BJ (cell line): Measurements from ENCODE around the gene NAP1L1. TPM values are rescaled to one million over a fixed set of nuclear protein-coding genes. Genes with fewer than 3 reads are reported as not detected.

Experiments used
- CTCF ChIA-PET: fragments of 350-600 bp; formaldehyde crosslinking; extraction: SDS; loops from one replicate; lab custom pipeline; 2021; ENCODE audit warnings: antibody characterized with exemption, inconsistent platforms; lab: Yijun Ruan, JAX
- POLR2A ChIA-PET: fragments of 300-600 bp; sonication (Branson Sonifier 250); formaldehyde crosslinking; extraction: SDS; loops from one replicate; lab custom pipeline; 2021; ENCODE audit warnings: antibody characterized with exemption; lab: Charles Lee
- DNase-seq: peaks from one replicate; pipeline ENCODE4 v3.0.0-alpha.2; 2011; ENCODE audit warnings: low read depth
- H3K27me3 ChIP-seq: 2 replicates; pipeline ENCODE4 v1.6.0; 2011; ENCODE audit warnings: low read length; ENCODE audit not compliant: control insufficient read depth, insufficient read depth
- H3K36me3 ChIP-seq: 2 replicates; pipeline ENCODE4 v1.5.1; 2011; ENCODE audit warnings: low read length; ENCODE audit not compliant: control insufficient read depth, insufficient read depth
- H3K4me3 ChIP-seq: 2 replicates; pipeline ENCODE4 v1.5.1; 2011; ENCODE audit warnings: low read depth, mild to moderate bottlenecking, control low read depth, low read length
- polyA plus RNA-seq: library from polyadenylated mRNA; depleted of rRNA; stranded (reverse); fragments of >200 nt; gene quantifications from 2 replicates; pipeline ENCODE4 v1.2.3, GENCODE V29; 2011
- TF ChIP-seq, protein P1 (sequence below): IDR thresholded peaks from 2 replicates; pipeline ENCODE4 v1.5.1; 2011; ENCODE audit warnings: low read depth, mild to moderate bottlenecking, control low read depth, inconsistent platforms, low read length, moderate library complexity; ENCODE audit not compliant: insufficient read depth

Gene NAP1L1
- polyA plus RNA-seq, 1 experiment: 111 TPM

DNA sequence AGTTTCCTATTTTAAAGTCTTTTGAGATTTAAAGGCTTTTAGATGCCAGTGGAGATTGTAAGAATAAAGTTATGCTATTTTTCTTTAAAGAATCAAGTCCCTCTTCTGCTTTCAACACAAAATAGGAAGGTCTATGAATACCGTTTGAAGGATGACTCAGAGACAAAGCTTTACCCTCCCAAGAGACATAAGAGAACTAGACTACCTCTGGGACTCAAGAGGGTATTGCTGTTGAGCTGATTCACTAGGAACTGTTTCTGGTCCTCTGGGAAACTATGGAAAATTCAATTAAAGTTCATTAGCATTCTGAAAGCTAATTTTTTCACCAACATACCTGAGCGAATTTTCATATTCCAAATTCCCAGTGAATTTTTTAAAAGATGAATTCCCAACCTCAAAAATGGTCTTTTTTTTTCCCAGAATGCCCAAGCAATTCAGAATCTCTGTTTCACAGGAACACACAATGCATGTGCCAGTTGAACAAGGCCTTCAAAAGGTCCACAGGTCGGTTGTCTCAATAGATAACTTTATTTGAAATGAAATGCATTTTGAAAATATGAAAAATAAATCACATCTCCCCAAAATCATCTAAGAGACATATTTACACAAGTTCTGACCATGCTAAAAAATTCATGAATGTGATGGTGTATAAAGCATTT is 59.4 kb downstream of the NAP1L1 start:
- no peak for DNase-seq
- Histone ChIP-seq H3K36me3 (no peaks in the 10 kb centered on the region), H3K4me3 (no peak overlapping the region), H3K27me3 (no peaks in the 10 kb centered on the region)
- ChIA-PET POLR2A (no interaction called here), CTCF (interaction anchor here (0.9 to 1.5 kb wide), 3 partner anchors 12 to 461 kb away, joined by 3 to 4 read pairs (median 4); no protein-coding TSS in a partner anchor)
- TF ChIP-seq, protein P1, sequence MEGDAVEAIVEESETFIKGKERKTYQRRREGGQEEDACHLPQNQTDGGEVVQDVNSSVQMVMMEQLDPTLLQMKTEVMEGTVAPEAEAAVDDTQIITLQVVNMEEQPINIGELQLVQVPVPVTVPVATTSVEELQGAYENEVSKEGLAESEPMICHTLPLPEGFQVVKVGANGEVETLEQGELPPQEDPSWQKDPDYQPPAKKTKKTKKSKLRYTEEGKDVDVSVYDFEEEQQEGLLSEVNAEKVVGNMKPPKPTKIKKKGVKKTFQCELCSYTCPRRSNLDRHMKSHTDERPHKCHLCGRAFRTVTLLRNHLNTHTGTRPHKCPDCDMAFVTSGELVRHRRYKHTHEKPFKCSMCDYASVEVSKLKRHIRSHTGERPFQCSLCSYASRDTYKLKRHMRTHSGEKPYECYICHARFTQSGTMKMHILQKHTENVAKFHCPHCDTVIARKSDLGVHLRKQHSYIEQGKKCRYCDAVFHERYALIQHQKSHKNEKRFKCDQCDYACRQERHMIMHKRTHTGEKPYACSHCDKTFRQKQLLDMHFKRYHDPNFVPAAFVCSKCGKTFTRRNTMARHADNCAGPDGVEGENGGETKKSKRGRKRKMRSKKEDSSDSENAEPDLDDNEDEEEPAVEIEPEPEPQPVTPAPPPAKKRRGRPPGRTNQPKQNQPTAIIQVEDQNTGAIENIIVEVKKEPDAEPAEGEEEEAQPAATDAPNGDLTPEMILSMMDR: no peak

DNA sequence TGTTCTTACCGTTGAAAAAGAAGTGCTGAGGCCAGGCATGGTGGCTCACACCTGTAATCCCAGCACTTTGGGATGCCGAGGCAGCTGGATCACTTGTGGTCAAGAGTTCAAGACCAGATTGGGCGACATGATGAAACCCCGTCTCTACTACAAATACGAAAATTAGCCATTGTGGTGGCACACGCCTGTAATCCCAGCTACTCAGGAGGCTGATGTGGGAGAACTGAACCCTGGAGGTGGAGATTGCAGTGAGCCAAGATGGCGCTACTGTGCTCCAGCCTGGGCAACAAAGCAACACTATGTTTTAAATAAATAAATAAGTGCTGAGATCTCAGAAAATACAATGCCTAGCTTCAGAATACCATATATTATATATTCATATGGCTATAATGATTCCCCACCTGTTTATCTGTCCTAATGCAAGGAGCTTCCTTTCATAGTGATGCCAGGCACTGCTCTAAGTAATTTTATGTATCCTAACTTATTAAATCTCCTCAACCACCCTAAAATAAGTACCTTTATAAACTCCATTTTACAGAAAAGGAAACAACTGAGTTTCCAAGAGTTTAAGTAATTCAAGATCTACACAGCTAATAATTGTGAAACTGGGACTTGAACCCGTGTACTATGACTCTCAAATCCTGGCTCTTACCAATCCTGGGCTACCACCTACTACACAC is 60.2 kb downstream of the NAP1L1 start:
- Histone ChIP-seq H3K27me3 (no peaks in the 10 kb centered on the region), H3K36me3 (no peaks in the 10 kb centered on the region), H3K4me3 (no peak overlapping the region)
- POLR2A ChIA-PET: no interaction called here
- no peak for DNase-seq
- TF ChIP-seq, protein P1: no peak
- CTCF ChIA-PET: interaction anchor here (1.1 to 1.5 kb wide), 2 partner anchors 13 to 18 kb away, joined by 3 to 4 read pairs; no protein-coding TSS in a partner anchor

DNA sequence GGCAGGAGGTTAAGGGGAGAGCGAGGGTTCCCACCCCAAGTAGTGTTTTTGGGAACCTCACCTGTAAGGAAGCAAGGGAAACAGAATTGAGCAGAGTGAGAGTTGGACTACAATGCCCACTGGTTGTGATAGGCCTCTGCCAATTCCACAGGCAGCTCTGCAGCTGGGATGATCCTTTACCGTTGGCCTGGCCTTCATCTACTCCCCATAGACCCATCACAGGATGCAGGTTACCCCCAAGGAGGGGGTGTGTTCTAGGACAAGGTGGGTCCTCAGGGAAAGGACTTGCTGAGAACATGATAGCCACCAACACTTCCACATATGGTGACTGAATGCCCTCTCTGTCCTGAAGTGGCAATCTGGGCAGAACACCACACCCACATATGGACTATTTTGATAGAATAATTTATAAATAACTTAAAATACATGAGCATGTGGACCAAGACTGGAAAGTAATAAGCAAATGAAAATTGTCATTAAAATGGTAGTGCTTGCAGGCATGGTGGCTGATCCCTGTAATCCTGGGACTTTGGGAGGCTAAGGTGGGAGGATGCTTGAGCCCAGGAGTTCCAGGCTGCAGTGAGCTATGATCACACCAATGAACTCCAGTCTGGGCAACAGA is 61.3 kb downstream of the NAP1L1 start:
- POLR2A ChIA-PET: no interaction called here

DNA sequence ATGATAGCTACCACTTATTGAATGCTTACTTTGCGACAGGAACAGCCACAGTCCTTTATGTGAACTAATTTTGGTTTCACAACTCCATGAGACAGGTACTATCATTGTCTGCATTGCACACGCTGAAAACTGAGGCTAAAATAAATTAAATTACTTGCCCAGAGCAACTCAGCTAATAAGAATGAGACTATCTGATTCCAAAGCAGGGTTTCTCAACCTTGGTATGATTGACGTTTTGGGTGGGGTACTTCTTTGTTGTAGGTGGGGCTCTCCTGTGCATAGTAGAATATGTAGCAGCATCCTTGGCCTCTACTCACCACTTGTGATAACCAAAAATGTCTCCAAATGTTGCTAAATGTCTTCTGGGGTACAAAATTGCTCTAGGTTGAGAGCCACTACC is 62.0 kb downstream of the NAP1L1 start:
- no peaks in the 10 kb centered on the region for H3K36me3 ChIP-seq
- no peaks in the 10 kb centered on the region for H3K27me3 ChIP-seq
- POLR2A ChIA-PET: no interaction called here
- CTCF ChIA-PET: no interaction called here
- TF ChIP-seq, protein P1: no peak
- H3K4me3 ChIP-seq: no peak overlapping the region
- no peak for DNase-seq

More for the DNA sequence above, 61.3 kb downstream of the NAP1L1 start:
- H3K36me3 ChIP-seq: no peaks in the 10 kb centered on the region
- DNase-seq: no peak
- no peak overlapping the region for H3K4me3 ChIP-seq
- TF ChIP-seq, protein P1: no peak
- CTCF ChIA-PET: no interaction called here
- no peaks in the 10 kb centered on the region for H3K27me3 ChIP-seq
